ENCODE measurements around the gene ARHGAP15.
"Not testable (repeated sequence)": the region's sequence is repeated elsewhere in the genome, so short reads cannot be mapped to it uniquely, and the experiment has no call there.

DNA sequence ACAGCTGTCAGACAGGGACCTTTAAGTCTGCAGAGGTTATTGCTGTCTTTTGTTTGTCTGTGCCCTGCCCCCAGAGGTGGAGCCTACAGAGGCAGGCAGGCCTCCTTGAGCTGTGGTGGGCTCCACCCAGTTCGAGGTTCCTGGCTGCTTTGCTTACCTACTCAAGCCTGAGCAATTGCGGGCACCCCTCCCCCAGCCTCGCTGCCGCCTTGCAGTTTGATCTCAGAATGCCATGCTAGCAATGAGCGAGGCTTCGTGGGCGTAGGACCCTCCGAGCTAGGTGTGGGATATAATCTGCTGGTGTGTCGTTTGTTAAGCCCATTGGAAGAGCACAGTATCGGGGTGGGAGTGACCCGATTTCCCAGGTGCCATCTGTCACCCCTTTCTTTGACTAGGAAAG is 412.7 kb downstream of the ARHGAP15 start:
- TF ChIP-seq, protein P1, sequence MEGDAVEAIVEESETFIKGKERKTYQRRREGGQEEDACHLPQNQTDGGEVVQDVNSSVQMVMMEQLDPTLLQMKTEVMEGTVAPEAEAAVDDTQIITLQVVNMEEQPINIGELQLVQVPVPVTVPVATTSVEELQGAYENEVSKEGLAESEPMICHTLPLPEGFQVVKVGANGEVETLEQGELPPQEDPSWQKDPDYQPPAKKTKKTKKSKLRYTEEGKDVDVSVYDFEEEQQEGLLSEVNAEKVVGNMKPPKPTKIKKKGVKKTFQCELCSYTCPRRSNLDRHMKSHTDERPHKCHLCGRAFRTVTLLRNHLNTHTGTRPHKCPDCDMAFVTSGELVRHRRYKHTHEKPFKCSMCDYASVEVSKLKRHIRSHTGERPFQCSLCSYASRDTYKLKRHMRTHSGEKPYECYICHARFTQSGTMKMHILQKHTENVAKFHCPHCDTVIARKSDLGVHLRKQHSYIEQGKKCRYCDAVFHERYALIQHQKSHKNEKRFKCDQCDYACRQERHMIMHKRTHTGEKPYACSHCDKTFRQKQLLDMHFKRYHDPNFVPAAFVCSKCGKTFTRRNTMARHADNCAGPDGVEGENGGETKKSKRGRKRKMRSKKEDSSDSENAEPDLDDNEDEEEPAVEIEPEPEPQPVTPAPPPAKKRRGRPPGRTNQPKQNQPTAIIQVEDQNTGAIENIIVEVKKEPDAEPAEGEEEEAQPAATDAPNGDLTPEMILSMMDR (IDR thresholded peaks at IDR 0.05) = not testable (repeated sequence)
- TF ChIP-seq, protein P2, sequence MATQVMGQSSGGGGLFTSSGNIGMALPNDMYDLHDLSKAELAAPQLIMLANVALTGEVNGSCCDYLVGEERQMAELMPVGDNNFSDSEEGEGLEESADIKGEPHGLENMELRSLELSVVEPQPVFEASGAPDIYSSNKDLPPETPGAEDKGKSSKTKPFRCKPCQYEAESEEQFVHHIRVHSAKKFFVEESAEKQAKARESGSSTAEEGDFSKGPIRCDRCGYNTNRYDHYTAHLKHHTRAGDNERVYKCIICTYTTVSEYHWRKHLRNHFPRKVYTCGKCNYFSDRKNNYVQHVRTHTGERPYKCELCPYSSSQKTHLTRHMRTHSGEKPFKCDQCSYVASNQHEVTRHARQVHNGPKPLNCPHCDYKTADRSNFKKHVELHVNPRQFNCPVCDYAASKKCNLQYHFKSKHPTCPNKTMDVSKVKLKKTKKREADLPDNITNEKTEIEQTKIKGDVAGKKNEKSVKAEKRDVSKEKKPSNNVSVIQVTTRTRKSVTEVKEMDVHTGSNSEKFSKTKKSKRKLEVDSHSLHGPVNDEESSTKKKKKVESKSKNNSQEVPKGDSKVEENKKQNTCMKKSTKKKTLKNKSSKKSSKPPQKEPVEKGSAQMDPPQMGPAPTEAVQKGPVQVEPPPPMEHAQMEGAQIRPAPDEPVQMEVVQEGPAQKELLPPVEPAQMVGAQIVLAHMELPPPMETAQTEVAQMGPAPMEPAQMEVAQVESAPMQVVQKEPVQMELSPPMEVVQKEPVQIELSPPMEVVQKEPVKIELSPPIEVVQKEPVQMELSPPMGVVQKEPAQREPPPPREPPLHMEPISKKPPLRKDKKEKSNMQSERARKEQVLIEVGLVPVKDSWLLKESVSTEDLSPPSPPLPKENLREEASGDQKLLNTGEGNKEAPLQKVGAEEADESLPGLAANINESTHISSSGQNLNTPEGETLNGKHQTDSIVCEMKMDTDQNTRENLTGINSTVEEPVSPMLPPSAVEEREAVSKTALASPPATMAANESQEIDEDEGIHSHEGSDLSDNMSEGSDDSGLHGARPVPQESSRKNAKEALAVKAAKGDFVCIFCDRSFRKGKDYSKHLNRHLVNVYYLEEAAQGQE (IDR thresholded peaks at IDR 0.05; ENCODE audit: insufficient read depth in 1 of 2, low read depth in 2 of 2, low read length in 1 of 2) = not testable (repeated sequence)
- TF ChIP-seq POLR2AphosphoS5 (IDR thresholded peaks at IDR 0.05; ENCODE audit: low read depth, low read length); TCF7L2 (IDR thresholded peaks at IDR 0.05; ENCODE audit: low read depth, low read length); SIN3A (IDR thresholded peaks at IDR 0.05; ENCODE audit: borderline replicate concordance, insufficient read depth, low read depth, low read length): not testable (repeated sequence)
